Kidney (tissue), 14 donors: ENCODE results near the gene PCBP4. TPM values are rescaled to one million over a fixed set of nuclear protein-coding genes. Genes with fewer than 3 reads are reported as not detected.

Source experiments
- DNase-seq, 5 donors: peaks; one replicate each; pipeline ENCODE4 v3.0.0-alpha.2; 2013 to 2020
- FAIRE-seq: peaks from 2 replicates; lab custom pipeline; 2012; peaks lifted over from hg19 to GRCh38; lab: Jason Lieb, UNC
- H3K27ac ChIP-seq, 2 donors: one replicate each; pipeline ENCODE4 v1.7.0; 2013; ENCODE audit warnings: low read depth in 2 of 2, low read length in 2 of 2, inconsistent platforms in 1 of 2
- H3K27me3 ChIP-seq: one replicate; pipeline ENCODE4 v1.7.1; 2013; ENCODE audit warnings: low read length, inconsistent platforms; ENCODE audit not compliant: control insufficient read depth, insufficient read depth
- H3K36me3 ChIP-seq, 3 donors: one replicate each; pipeline versions ENCODE4 v1.7.0 to v1.7.1; 2013; ENCODE audit warnings: low read length in 3 of 3, control low read depth in 1 of 3, inconsistent platforms in 1 of 3; ENCODE audit not compliant: insufficient read depth in 3 of 3, control insufficient read depth in 2 of 3
- H3K4me1 ChIP-seq, 3 donors: one replicate each; pipeline versions ENCODE4 v1.7.0 to v1.7.1; 2013; ENCODE audit warnings: low read length in 3 of 3, inconsistent platforms in 1 of 3, low read depth in 1 of 3; ENCODE audit not compliant: control insufficient read depth in 2 of 3, insufficient read depth in 2 of 3
- H3K4me3 ChIP-seq, 3 donors: one replicate each; pipeline versions ENCODE4 v1.7.0 to v1.8.1; 2013; ENCODE audit warnings: low read length in 3 of 3, control low read depth in 1 of 3, inconsistent platforms in 1 of 3
- H3K9ac ChIP-seq, 3 donors: one replicate each; pipeline versions ENCODE4 v1.7.0 to v1.7.1; 2013; ENCODE audit warnings: low read length in 3 of 3, control low read depth in 1 of 3, inconsistent platforms in 1 of 3
- H3K9me3 ChIP-seq, 3 donors: one replicate each; pipeline versions ENCODE4 v1.7.0 to v1.7.1; 2013; ENCODE audit warnings: low read length in 3 of 3, control low read depth in 1 of 3, inconsistent platforms in 1 of 3; ENCODE audit not compliant: control insufficient read depth in 2 of 3, insufficient read depth in 1 of 3
- intact Hi-C: fragments of 100-400 bp; cut with DNase I; formaldehyde crosslinking; loops from one replicate; pipeline ENCODE4 v1.11.1; 2022
- polyA plus RNA-seq: library from polyadenylated mRNA; stranded (reverse); fragments of 350-450 nt; fragmentation: Illumina TruSeq; extraction: RNeasy Lipid Tissue Mini Kit (QIAGEN cat#74804); gene quantifications from one replicate; pipeline ENCODE4 v1.2.3, GENCODE V29; 2014; ENCODE audit warnings: low read depth, low replicate concordance; ENCODE audit not compliant: insufficient read depth
- total RNA-seq: library from RNA; stranded (reverse); fragmentation: NEBNext Ultra II Directional; extraction: Animal tissue kit (Norgen Biotek cat#: 25700); gene quantifications from one replicate; pipeline ENCODE4 v1.2.1, GENCODE V29; 2021
- TF ChIP-seq, protein P1 (sequence below): IDR thresholded peaks from 3 replicates; pipeline ENCODE4 v1.5.1; 2012; ENCODE audit warnings: mild to moderate bottlenecking, moderate library complexity, borderline replicate concordance; ENCODE audit not compliant: insufficient read depth; ENCODE audit errors: extremely low read depth
- donor health status: control.
- donor health status: control.
- donor health status: control.
- donor health status: control.
- donor health status: control.
- donor health status: DM: yes; HTN: yes; CAD: no.
- donor health status: Normal renal cell carcinoma (clear cell type).

The PCBP4 gene
- total and polyA plus RNA-seq, 2 donors from 2014 or later, result 31.7 to 34.0 TPM

DNA sequence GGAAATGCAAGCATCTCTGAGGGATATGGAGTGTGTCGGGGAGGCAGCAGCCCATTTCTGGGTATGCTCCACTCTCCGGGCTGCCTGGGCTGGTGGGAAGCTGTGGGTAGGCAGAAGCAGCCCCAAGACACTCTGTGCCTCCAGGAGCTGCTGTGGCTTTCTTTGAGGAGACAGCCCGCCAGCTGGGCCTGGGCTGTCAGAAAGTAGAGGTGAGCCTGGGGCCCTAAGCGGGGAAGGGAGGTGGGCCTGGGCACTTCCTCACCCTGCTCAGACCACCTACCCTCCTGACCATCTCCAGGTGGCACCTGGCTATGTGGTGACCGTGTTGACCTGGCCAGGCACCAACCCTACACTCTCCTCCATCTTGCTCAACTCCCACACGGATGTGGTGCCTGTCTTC lies 17.8 kb upstream of the PCBP4 start:
- intact Hi-C loops, result no loop called here
- H3K9me3 ChIP-seq, result no peaks in the 10 kb centered on the region
- H3K4me1 ChIP-seq, result peaks cover 2 to 30% (median 4%) of the 10 kb centered on the region in 3 donors
- no peak for DNase-seq
- H3K36me3 ChIP-seq, result peaks cover 0 to 7% (median 3%) of the 10 kb centered on the region in 3 donors
- no peaks in the 10 kb centered on the region for H3K27me3 ChIP-seq
- TF ChIP-seq, protein P1, sequence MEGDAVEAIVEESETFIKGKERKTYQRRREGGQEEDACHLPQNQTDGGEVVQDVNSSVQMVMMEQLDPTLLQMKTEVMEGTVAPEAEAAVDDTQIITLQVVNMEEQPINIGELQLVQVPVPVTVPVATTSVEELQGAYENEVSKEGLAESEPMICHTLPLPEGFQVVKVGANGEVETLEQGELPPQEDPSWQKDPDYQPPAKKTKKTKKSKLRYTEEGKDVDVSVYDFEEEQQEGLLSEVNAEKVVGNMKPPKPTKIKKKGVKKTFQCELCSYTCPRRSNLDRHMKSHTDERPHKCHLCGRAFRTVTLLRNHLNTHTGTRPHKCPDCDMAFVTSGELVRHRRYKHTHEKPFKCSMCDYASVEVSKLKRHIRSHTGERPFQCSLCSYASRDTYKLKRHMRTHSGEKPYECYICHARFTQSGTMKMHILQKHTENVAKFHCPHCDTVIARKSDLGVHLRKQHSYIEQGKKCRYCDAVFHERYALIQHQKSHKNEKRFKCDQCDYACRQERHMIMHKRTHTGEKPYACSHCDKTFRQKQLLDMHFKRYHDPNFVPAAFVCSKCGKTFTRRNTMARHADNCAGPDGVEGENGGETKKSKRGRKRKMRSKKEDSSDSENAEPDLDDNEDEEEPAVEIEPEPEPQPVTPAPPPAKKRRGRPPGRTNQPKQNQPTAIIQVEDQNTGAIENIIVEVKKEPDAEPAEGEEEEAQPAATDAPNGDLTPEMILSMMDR, result no peak
- FAIRE-seq, result no peak
- H3K9ac ChIP-seq, result peak overlapping the region in 2 of 3 donors; percentile 17 to 74
- H3K27ac ChIP-seq, result peak overlapping the region in 1 of 2 donors; percentile 10
- peak overlapping the region in 2 of 3 donors; percentile 57 to 82 for H3K4me3 ChIP-seq

GRCh38 chr3:51984269-51984647 lies 17.0 kb upstream of the PCBP4 start:
- TF ChIP-seq, protein P1, result no peak

DNA sequence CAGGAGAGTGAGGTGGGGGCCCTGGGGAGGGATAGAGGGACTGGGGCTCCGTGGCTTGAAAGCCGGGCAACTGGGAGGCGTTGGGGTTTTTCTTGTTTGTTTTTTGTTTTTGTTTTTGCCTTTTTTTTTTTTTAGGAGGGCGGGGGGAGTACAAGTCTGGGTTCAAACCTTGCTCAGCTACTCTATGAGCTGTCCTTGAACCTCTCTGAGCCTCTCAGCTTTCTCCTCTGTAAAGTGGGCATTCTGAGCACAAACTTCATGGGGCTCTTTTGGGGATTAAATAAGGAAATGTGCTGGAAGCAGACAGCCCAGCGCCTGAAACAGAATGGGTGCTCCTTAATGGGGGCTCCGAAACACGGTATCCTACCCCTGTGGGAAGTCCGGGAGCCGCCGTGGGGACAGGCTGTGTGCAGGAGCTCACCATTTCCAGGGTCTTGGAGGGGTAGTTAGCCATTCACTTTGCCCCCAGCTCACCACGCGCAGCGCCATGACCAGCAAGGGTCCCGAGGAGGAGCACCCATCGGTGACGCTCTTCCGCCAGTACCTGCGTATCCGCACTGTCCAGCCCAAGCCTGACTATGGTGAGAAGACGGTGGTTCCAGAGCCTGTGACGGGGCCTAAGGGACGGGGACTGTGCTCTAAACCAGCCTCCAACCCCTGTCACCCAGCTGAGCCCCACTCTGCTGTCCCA lies 16.5 kb upstream of the PCBP4 start:
- DNase-seq (no peak), FAIRE-seq (no peak)
- Histone ChIP-seq H3K27ac (peak overlapping the region; percentile 89 to 97), H3K27me3 (no peaks in the 10 kb centered on the region), H3K36me3 (peaks cover 0 to 7% (median 3%) of the 10 kb centered on the region in 3 donors), H3K4me3 (peak overlapping the region; percentile 46 to 82 (median 77)), H3K9me3 (no peaks in the 10 kb centered on the region), H3K9ac (peak overlapping the region in 2 of 3 donors; percentile 74 to 89), H3K4me1 (peaks cover 2 to 30% (median 4%) of the 10 kb centered on the region in 3 donors)
- intact Hi-C loops, result no loop called here
- TF ChIP-seq, protein P1, result no peak

More at GRCh38 chr3:51984269-51984647, 17.0 kb upstream of the PCBP4 start:
- H3K27ac ChIP-seq, result peak overlapping the region; percentile 89 to 97
- H3K9ac ChIP-seq, result peak overlapping the region in 2 of 3 donors; percentile 74 to 89
- no peak for FAIRE-seq
- DNase-seq, result no peak
- intact Hi-C loops, result no loop called here
- no peaks in the 10 kb centered on the region for H3K27me3 ChIP-seq
- peaks cover 2 to 30% (median 4%) of the 10 kb centered on the region in 3 donors for H3K4me1 ChIP-seq
- peak overlapping the region in 2 of 3 donors; percentile 77 to 82 for H3K4me3 ChIP-seq
- no peaks in the 10 kb centered on the region for H3K9me3 ChIP-seq
- peaks cover 0 to 7% (median 3%) of the 10 kb centered on the region in 3 donors for H3K36me3 ChIP-seq
